ENCODE results near the gene AKAP8. TPM values are rescaled to one million over a fixed set of nuclear protein-coding genes. Genes with fewer than 3 reads are reported as not detected.
A peak's percentile ranks its signal among the peaks of the same experiment; 100 is the strongest.

AKAP8 gene
- total RNA-seq, 4 donors from 2014 or later: 21.4 to 34.2 (median 28.0) TPM

- Histone ChIP-seq H3K9me3 (no peaks in the 10 kb centered on the region), H3K4me3 (no peak overlapping the region), H3K4me1 (peaks cover 10 to 100% (median 48%) of the 10 kb centered on the region in 3 donors), H3K27ac (peak overlapping the region in 1 of 4 donors; percentile 27), H3K27me3 (no peaks in the 10 kb centered on the region), H3K36me3 (no peaks in the 10 kb centered on the region)
- no peak for ATAC-seq
- TF ChIP-seq POLR2A (IDR thresholded peaks at IDR 0.05) (no peak), CTCF (IDR thresholded peaks at IDR 0.05) (no peak), POLR2AphosphoS5 (IDR thresholded peaks at IDR 0.05) (no peak), EP300 (IDR thresholded peaks at IDR 0.05) (no peak)
- WGBS, 2 donors (ENCODE audit: low coverage in 1 of 2): 61 to 65% methylated on average over 6 to 7 of the region's 7 CpGs
Observed at GRCh38 chr19:15313649-15314279, 65.8 kb downstream of the AKAP8 start.

GRCh38 chr19:15307169-15307568, 72.4 kb downstream of the AKAP8 start:
- H3K27me3 ChIP-seq: no peaks in the 10 kb centered on the region
- no peak for ATAC-seq
- no peak overlapping the region for H3K4me3 ChIP-seq
- no peak overlapping the region for H3K27ac ChIP-seq
- H3K4me1 ChIP-seq: peaks cover 0 to 96% (median 40%) of the 10 kb centered on the region in 3 donors
- 83 to 100% methylated on average over 1 of the region's 2 CpGs for WGBS, 2 donors (ENCODE audit: low coverage in 1 of 2)
- H3K9me3 ChIP-seq: no peaks in the 10 kb centered on the region
- H3K36me3 ChIP-seq: no peaks in the 10 kb centered on the region
- TF ChIP-seq POLR2A (IDR thresholded peaks at IDR 0.05) (no peak), POLR2AphosphoS5 (IDR thresholded peaks at IDR 0.05) (no peak), CTCF (IDR thresholded peaks at IDR 0.05) (no peak), EP300 (IDR thresholded peaks at IDR 0.05) (no peak)

- no peak for ATAC-seq
- TF ChIP-seq EP300 (IDR thresholded peaks at IDR 0.05) (no peak), POLR2AphosphoS5 (IDR thresholded peaks at IDR 0.05) (no peak), POLR2A (IDR thresholded peaks at IDR 0.05) (no peak), CTCF (IDR thresholded peaks at IDR 0.05) (no peak)
- H3K36me3 ChIP-seq: no peaks in the 10 kb centered on the region
- H3K27ac ChIP-seq: no peak overlapping the region
- no peak overlapping the region for H3K4me3 ChIP-seq
- WGBS, 2 donors (ENCODE audit: low coverage in 1 of 2): 68 to 78% methylated on average over 3 of the region's 3 CpGs
- no peaks in the 10 kb centered on the region for H3K27me3 ChIP-seq
- no peaks in the 10 kb centered on the region for H3K9me3 ChIP-seq
- peaks cover 0 to 96% (median 50%) of the 10 kb centered on the region in 3 donors for H3K4me1 ChIP-seq
Observed at GRCh38 chr19:15305582-15306334, 73.8 kb downstream of the AKAP8 start.

GRCh38 chr19:15304140-15304705, 75.4 kb downstream of the AKAP8 start:
- Histone ChIP-seq H3K4me1 (peaks cover 0 to 96% (median 54%) of the 10 kb centered on the region in 3 donors), H3K9me3 (no peaks in the 10 kb centered on the region), H3K36me3 (no peaks in the 10 kb centered on the region), H3K4me3 (no peak overlapping the region), H3K27me3 (no peaks in the 10 kb centered on the region), H3K27ac (peak overlapping the region in 3 of 4 donors; percentile 40 to 64 (median 51))
- no peak for TF ChIP-seq EP300 (IDR thresholded peaks at IDR 0.05)
- TF ChIP-seq POLR2AphosphoS5 (IDR thresholded peaks at IDR 0.05): peak; percentile 72
- TF ChIP-seq CTCF (IDR thresholded peaks at IDR 0.05): no peak
- no peak for TF ChIP-seq POLR2A (IDR thresholded peaks at IDR 0.05)
- WGBS, 2 donors (ENCODE audit: low coverage in 1 of 2): 0 to 41% methylated on average over 2 to 5 of the region's 10 CpGs
- ATAC-seq: peak; percentile 28

Small RNA genes within 50 kb of the gene (small RNA-seq; reads per million reads assigned to genes)
- 0 reads per million in 4 donors for gene AC005776.1

Other genes with a start within 250 kb of the AKAP8 start
- gene NOTCH3, start 178.8 kb downstream of the AKAP8 start, total RNA-seq: 10 to 100 TPM; 19.1 to 54.8 (median 35.4) TPM
- 1 to 10 TPM in 1 of 4 donors, under 1 TPM in 1, not detected in 2; 0.78 to 1.6 TPM for gene EPHX3, start 147.3 kb downstream of the AKAP8 start, total RNA-seq
- 10 to 100 TPM; 29.6 to 49.3 (median 34.4) TPM for gene BRD4, start 47.2 kb downstream of the AKAP8 start, total RNA-seq
- 100 to 1,000 TPM in 1 of 4 donors, 10 to 100 TPM in 3; 61.3 to 102 (median 70.1) TPM for gene AKAP8L, start 39.2 kb upstream of the AKAP8 start, total RNA-seq
- 10 to 100 TPM; 24.4 to 94.6 (median 49.9) TPM for gene WIZ, start 70.2 kb upstream of the AKAP8 start, total RNA-seq
- 1 to 10 TPM; 1.3 to 3.1 (median 2.1) TPM for gene RASAL3, start 84.8 kb upstream of the AKAP8 start, total RNA-seq
- not detected for gene PGLYRP2, start 99.7 kb upstream of the AKAP8 start, total RNA-seq
- gene CYP4F22, start 128.7 kb upstream of the AKAP8 start, total RNA-seq: under 1 TPM in 3 of 4 donors, not detected in 1; 0.19 to 0.47 (median 0.47) TPM
- gene CYP4F8, start 235.4 kb upstream of the AKAP8 start, total RNA-seq: not detected